Measurements from ENCODE around the gene DNAI1.

The DNAI1 gene

DNA sequence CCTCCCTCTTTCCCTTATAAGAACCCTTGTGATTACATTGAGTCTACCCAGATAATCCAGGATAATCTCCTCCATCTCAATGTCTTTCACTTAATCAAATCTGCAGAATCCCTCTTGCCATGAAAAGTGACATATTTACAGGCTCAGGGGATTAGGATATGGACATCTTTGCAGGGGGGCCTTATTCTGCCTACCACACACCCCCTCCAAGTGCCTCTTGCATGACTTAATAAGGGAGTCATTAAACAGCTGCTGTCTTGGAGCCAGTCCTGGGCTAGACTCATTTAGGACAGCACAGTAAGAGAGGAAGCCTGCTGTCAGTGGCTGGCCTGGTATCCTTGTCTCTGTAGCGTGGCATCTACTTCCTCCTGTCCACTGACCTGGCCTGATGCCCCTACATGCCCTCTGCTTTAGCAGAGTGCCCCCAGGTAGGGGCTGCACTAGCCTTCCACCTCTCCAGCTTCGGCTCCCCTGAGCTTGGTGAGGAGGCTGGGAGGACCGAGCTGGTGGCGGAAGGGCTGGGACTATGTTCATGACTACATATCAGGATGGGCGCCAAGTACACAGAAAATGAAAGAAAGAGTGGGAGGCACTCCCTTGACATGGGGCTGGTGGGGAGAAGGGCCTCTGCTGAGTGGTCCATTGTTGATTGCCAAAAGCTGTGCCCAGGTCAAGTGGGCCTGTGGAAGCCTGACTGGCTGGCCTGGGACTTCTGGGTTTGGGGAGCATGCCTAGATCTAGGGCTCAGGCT lies 46.9 kb downstream of the DNAI1 start:
- in situ Hi-C loops (cut with HindIII; ENCODE audit: low pct_ligation_motif_present, low pct_unique_long_range_greater_than_20kb, low sequenced_read_pairs) = no loop called here
- DNase-seq = no peak

DNA sequence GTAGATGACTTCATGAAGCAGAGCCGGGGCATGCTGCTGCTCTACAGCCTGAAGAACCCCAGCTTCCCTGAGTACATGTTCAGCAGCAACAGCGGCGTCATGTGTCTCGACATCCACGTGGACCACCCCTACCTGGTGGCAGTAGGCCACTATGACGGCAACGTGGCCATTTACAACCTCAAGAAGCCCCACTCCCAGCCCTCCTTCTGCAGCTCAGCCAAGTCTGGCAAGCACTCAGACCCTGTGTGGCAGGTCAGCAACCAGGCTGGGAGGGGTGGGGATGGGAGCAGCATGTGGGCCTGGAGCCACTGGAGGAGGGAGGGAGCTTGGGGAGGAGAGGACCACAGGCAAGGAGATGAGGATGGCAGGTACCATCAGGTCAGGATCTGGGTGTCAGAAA lies 48.0 kb downstream of the DNAI1 start:
- no peak for DNase-seq
- in situ Hi-C loops (cut with HindIII; ENCODE audit: low pct_ligation_motif_present, low pct_unique_long_range_greater_than_20kb, low sequenced_read_pairs) = no loop called here

DNA sequence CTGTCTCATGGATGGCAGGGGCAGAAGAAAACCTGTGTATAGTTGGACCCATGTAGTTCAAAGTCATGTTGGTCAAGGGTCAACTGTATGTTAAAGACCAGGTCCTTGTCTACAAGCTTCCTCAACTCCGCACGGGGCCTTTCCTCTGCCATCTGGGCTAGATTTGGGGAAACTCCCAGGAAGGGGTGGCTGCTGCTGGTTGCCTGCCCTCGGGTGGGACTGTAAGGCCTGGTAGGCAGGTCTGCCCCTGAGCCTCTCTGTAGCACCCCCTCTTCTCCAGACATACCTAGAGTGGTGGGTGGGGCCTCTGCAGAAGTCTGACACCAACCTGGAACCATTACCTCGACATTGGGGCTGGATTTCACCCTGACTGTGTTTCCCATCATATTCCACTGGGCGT lies 49.0 kb downstream of the DNAI1 start:
- DNase-seq = no peak
- in situ Hi-C loops (cut with HindIII; ENCODE audit: low pct_ligation_motif_present, low pct_unique_long_range_greater_than_20kb, low sequenced_read_pairs) = no loop called here

DNA sequence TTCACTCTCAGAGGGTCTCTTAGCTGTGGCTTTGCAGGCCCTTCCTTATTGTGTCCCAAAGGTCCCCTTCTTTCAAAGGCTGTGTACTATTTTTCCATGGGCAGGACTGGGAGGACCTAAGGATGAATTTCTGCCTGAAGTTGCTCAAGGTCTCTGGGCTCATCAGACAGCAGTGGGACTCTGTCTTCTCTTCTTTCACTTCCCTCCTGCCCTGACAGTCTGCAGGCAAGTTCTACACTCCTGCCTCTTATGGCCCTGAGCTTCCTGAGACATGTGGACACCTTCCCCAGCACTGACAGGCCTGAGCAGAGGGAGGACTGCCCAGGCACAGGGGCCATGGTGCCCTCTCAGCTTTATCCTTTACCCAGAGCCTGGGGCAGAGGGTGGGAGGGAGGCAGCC lies 49.4 kb downstream of the DNAI1 start:
- no peak for DNase-seq
- in situ Hi-C loops (cut with HindIII; ENCODE audit: low pct_ligation_motif_present, low pct_unique_long_range_greater_than_20kb, low sequenced_read_pairs) = no loop called here

DNA sequence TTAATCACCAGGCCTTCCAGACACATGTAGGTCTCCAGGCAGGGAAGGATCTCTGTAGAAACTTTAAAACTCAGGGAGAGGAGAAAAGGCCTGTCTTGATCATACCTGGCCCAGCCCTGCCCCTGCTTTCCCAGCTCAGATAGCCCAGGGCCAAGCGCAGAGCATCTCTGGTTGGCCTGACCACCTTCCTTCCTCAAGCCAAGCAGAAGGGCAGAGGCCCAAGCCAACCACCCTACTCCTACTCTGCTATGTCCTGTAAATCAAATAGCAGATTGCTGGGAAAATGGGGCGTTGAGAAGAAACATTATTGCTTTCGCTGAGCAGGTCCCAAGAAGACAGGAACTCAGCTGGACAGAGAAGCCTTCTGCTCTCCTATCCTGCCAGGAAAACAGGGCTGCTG lies 49.9 kb downstream of the DNAI1 start:
- in situ Hi-C loops (cut with HindIII; ENCODE audit: low pct_ligation_motif_present, low pct_unique_long_range_greater_than_20kb, low sequenced_read_pairs) = no loop called here

DNA sequence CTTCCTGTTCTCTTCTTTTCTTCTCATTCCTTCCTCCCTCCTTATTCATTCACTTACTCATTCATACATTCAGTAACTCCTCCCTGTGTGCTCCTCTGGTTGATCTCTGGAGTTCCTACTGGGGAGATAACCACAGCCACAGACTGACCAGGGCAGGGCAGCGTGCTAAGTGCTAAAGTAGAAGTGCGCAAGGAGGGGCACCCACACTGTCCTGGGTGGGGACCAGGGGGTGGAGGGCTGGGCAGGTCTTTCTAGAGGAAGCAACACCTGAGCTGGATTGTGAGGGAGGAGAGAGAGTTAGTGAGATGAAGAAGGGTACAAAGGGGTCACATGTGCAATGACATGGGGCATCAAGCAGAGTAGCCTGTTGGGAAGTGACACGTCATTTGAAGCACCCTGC lies 50.3 kb downstream of the DNAI1 start:
- in situ Hi-C loops (cut with HindIII; ENCODE audit: low pct_ligation_motif_present, low pct_unique_long_range_greater_than_20kb, low sequenced_read_pairs) = no loop called here

More for the DNA sequence above, 49.9 kb downstream of the DNAI1 start:
- DNase-seq = no peak

DNA sequence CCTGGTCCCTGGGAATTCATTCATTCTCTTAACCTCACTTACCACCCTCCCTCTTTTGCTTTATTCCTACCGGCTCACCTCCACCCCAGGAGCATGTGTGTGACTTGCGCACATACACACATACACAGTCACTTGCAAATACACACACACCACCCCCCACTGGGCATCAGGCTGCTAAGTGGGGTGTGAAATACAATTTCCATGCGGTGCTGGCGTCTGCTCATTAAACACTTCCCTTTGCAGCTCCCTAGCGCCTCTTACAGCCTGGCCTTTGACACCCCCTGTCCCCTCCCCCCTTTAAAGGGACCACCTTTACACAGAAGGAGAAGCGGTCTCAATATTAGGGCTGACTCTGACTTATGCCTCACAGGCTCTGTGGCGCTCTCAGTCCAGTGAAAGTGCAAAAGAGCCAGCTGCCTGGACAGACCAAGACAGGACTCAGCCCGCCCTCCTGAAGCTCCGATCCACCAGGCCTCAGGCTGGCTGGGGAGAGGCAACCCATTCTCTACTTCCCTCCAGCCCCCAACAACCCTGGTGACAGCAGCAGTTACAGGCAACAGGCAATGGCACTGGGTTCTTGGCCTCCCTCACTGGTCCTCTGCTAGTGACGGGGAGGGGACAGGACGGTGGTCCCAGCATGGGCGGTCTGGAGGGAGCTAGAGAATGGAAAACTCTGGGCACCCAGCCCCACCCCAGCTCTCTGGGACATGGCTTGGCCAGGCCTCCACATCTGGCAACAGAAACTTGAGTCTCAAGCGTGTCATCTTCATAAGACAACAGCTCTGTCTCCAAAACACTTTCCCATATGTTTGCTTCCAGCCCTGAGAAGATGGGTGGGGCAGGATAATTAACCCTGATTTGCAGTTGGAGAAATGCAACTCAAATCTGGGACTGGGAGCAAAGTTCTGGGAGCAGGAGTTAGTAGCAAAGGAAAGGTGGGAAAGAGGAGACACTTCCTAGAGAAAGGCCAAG lies 52.2 kb downstream of the DNAI1 start:
- no peak for DNase-seq
- in situ Hi-C loops (cut with HindIII; ENCODE audit: low pct_ligation_motif_present, low pct_unique_long_range_greater_than_20kb, low sequenced_read_pairs) = no loop called here

More for the DNA sequence above, 50.3 kb downstream of the DNAI1 start:
- no peak for DNase-seq

DNA sequence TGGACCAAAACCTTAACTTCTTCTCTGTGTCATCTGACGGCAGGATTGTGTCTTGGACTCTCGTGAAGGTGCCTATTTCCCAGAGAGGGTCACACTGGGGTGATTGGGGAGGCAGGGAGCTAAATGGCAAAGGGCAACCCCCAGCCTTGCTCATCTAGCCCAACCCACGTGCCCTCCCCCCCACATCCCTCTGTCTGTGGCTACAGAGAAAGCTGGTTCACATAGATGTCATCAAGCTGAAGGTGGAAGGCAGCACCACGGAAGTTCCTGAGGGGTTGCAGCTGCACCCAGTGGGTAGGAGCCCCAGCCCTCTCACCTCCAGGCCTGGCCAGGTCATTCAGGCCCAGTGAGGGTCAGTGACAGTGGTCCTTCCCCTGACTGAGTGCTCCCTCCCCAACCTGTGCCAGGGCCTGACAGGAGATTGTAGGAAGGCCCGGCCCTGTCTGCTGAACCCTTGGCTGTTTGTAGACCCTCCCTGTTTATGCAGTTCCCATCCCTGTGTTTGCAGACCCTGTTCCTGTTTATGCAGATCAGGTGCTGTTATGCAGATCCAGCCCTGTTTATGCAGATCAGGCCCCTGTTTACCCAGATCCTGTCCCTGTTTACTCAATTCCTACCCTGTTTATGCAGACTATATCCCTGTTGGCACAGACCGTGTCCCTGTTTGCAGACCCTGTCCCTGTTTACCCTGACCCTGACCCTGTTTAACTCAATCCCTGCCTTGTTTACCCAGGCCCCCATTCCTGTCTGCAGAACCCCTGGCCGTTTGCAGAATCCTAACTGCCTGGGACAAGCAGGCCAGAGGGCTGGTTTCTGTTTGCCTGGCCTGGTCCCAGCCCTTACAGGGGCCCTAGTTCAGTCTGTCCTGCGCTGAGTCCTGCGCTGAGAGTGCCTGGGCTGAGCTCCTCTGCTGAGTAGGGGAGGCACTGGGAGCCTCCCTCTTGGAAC lies 53.8 kb downstream of the DNAI1 start:
- in situ Hi-C loops (cut with HindIII; ENCODE audit: low pct_ligation_motif_present, low pct_unique_long_range_greater_than_20kb, low sequenced_read_pairs) = no loop called here
- no peak for DNase-seq

DNA sequence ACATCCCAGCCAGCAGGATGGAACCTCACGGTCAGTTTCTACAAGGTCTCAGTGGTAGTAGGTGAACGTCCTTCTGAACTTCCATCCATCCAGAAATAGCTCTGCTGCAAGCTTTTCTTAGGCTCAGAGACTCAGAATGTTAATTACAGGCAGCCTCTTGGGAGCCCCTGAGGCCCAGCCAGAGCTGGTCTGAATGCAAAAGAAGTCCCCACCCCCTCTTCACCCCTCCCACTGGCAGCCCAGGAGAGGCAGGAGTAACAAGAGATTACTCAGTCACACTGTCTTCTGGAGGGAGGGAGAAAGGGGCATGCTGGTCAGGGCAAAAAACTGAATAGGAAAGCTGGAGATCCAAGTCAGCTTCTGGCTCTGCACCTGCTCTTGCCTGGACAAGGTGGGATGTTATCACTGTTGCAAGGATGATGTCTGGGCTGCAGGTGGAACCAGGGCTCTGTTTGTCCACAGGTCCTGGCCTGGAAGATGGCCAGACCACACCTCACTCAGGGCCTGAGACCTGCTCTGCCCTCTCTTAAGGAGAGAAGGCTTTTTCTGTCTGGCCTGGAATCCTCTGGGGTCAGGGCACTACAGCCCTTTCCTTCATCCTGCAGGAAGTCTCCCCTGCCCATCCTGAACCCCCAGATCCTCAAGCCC lies 55.1 kb downstream of the DNAI1 start:
- in situ Hi-C loops (cut with HindIII; ENCODE audit: low pct_ligation_motif_present, low pct_unique_long_range_greater_than_20kb, low sequenced_read_pairs) = no loop called here
- no peak for DNase-seq

DNA sequence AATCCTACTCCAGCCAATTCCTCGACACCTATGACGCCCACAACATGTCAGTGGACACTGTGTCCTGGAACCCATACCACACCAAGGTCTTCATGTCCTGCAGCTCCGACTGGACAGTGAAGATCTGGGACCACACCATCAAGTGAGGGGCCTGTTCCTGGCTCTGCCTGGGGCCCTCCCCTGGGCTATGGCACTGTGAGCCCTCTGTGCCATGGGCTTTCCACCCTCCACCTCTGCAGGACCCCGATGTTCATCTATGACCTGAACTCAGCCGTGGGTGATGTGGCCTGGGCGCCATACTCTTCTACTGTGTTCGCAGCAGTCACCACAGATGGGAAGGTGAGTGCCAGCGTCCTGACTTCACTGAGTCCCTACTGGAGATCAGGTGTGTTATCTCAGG lies 55.8 kb downstream of the DNAI1 start:
- no peak for DNase-seq
- in situ Hi-C loops (cut with HindIII; ENCODE audit: low pct_ligation_motif_present, low pct_unique_long_range_greater_than_20kb, low sequenced_read_pairs) = no loop called here

DNA sequence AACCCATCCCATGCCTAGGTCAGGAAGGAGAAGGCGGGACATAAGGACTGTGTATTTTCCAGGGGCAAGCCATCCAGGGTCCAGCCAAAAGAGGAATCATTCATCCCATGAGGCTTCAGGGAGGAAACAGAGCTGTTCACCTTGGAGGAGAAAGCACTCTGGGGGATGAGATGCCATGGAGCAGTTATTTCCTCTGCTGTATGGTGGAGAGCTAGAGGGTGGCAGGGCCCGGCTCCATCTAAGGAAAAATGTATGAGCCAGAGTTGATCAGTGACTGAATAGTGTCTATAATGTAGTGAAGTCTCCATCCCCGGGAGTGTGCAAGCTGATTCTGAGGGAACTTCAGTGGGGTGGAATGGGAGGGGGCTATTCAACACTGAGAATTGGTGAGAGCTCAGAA lies 56.2 kb downstream of the DNAI1 start:
- no peak for DNase-seq
- in situ Hi-C loops (cut with HindIII; ENCODE audit: low pct_ligation_motif_present, low pct_unique_long_range_greater_than_20kb, low sequenced_read_pairs) = no loop called here

DNA sequence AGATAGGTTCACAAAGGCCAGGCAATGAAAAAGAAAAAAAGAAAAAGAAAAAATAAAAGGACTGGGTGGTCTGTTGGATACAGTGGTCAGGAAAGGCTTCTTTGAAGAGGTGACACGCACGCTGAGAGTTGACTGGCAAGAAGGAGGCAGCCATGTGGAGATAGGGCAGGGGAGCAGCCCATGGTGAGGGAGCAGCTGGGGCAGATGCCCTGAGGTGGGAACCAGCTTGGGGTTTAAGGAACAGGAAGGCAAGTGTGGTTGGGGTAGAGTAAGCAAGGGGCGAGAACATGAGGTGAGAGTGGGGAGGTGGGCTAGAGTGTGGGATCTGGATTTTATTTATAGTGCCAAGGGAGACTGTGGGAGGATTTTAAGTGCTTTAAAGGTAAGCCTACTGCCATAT lies 57.4 kb downstream of the DNAI1 start:
- DNase-seq = no peak
- in situ Hi-C loops (cut with HindIII; ENCODE audit: low pct_ligation_motif_present, low pct_unique_long_range_greater_than_20kb, low sequenced_read_pairs) = no loop called here

DNA sequence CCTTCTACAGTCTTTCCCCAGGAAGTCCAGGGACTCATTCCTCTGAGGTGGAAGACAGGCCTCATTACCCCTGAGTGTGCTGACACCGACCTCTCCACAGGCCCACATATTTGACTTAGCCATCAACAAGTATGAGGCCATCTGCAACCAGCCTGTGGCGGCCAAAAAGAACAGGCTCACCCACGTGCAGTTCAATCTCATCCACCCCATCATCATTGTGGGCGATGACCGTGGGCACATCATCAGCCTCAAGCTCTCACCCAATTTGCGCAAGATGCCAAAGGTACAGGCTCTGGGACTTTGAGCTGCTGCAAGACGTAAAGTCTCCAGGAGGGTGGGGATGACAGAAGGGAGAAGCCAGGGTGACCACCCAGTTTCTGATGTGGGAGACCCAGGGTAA lies 58.6 kb downstream of the DNAI1 start:
- in situ Hi-C loops (cut with HindIII; ENCODE audit: low pct_ligation_motif_present, low pct_unique_long_range_greater_than_20kb, low sequenced_read_pairs) = no loop called here
- no peak for DNase-seq

DNA sequence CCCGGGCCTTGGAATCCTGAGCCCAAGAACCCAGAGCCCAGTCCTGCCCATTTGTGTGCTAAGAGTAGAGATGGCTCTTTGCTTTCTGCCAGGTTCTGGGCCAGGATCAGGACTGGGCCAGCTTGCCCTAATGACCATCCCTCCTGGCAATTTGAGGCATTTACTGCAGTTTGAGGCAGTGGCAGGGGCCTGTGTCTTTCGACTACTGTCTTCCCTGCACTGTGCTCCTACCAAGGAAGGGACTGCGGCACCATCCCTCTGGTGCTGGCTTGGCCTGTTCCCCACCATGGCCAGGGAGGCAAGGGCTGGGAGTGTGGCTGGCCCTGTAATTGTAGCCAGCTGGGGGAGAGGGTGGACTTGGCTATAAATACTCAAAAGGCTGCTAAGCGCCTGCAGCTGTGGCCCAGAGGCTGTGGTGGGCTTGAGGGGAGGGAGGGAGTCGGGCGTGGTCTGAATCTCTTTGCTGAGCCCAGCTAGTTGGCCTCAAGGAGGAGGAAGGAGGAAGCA lies 59.6 kb downstream of the DNAI1 start:
- DNase-seq = no peak
- in situ Hi-C loops (cut with HindIII; ENCODE audit: low pct_ligation_motif_present, low pct_unique_long_range_greater_than_20kb, low sequenced_read_pairs) = no loop called here

DNA sequence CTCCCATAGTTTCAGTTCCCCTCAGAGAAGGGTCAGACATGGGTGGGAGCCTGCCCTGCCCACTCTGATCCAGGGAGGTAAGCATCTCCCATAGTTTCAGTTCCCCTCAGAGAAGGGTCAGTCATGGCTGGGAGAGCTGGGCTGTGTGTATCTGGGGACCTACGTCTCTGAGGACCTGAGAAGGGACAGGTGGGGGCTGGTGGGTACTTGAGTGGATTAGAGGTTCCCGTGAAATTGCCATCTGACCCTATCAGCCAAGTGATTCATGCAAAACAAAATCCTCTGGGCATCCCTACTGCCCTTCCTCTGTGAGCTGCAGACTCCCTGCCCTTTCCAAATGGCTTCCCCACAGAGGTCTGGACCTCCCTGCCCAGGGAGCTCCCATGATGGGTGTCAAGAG lies 60.3 kb downstream of the DNAI1 start:
- no peak for DNase-seq
- in situ Hi-C loops (cut with HindIII; ENCODE audit: low pct_ligation_motif_present, low pct_unique_long_range_greater_than_20kb, low sequenced_read_pairs) = no loop called here

DNA sequence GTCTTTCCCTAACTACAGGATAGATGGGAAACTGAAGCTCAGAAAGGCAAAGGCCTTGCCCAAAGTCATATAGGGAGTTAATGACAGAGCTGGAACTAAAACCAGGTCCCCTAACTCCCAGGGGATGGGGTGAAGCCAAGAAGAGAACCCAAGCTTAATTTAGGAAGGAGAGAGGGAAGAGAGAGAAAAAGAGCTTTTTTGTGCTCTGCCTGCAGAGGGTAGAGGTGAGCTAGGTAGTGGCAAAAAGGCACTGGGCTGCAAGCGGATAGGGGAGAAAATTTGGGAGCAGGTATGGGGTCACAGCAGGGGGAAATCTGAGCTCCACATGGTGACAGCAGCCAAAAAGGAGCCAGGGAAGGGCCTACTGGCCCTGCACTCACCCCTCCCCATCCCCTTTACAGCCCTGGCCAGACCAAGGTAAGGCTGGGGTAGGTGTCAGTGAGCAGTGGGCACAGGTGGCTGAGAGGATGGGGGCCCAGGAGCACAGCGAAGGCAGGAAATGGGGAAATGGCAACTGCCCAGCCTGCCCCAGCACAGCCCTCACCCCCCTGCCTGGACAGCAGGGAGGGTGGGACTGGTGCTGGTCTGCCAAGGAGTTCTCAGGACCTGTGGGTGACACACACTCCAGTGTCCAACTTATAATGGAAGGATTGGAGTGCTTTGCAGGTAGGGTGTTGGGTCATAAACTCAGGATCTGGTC lies 60.9 kb downstream of the DNAI1 start:
- DNase-seq = no peak
- in situ Hi-C loops (cut with HindIII; ENCODE audit: low pct_ligation_motif_present, low pct_unique_long_range_greater_than_20kb, low sequenced_read_pairs) = no loop called here

DNA sequence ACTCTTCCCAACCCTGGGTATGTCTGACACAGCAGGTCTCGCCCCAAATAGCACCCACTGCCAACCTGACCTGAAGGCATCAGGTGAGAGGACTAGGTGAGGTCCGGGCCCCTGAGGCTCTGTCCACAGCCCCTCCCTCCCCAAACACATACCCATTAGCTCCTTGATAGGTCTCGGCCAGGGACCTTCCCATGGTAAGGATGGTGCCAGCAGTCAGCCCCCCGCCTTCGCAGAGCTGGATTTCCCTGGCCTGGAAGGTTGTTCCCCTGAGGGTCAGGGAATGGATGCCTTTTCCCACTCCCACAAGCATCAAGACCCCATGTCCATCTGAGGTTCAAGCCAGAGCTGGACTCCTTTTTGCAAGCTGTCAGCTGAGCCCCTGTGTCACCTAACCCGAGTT lies 61.5 kb downstream of the DNAI1 start:
- DNase-seq = no peak
- in situ Hi-C loops (cut with HindIII; ENCODE audit: low pct_ligation_motif_present, low pct_unique_long_range_greater_than_20kb, low sequenced_read_pairs) = no loop called here
